ENCODE data around the gene CCNG1. TPM values are rescaled to one million over a fixed set of nuclear protein-coding genes. Genes with fewer than 3 reads are reported as not detected.

Gene CCNG1
- total RNA-seq, 1 donor from 2014 or later: 379 TPM

Other genes starting within 250 kb of the CCNG1 start
- gene NUDCD2, start 22.5 kb downstream of the CCNG1 start, total RNA-seq: 2.9 and 7.6 TPM in 2 replicates
- 16.2 and 60.2 TPM in 2 replicates for gene HMMR, start 23.0 kb downstream of the CCNG1 start, total RNA-seq
- gene MAT2B, start 68.0 kb downstream of the CCNG1 start, total RNA-seq: 89.9 and 107 TPM in 2 replicates